ENCODE results near the gene SLC25A12. TPM values are rescaled to one million over a fixed set of nuclear protein-coding genes. Genes with fewer than 3 reads are reported as not detected.

SLC25A12 gene
- total RNA-seq, 1 donor from 2014 or later, result 13.9 TPM

GRCh38 chr2:171846894-171847293, 47.1 kb downstream of the SLC25A12 start:
- Mint-ChIP-seq H3K9me3 (ENCODE audit: low read depth) (no peaks in the 10 kb centered on the region), H3K4me1 (ENCODE audit: low read depth) (no peaks in the 10 kb centered on the region), H3K4me3 (ENCODE audit: low read depth) (no peak overlapping the region), H3K36me3 (ENCODE audit: insufficient read depth) (peaks cover 2% of the 10 kb centered on the region), H3K27ac (no peak overlapping the region), H3K27me3 (peaks cover 15% of the 10 kb centered on the region)
- no peak for DNase-seq (ENCODE audit: low spot score, unreplicated experiment)
- TF ChIP-seq CTCF (IDR thresholded peaks at IDR 0.05; ENCODE audit: unreplicated experiment), result no peak

- Mint-ChIP-seq H3K27ac (no peak overlapping the region), H3K4me3 (ENCODE audit: low read depth) (no peak overlapping the region), H3K4me1 (ENCODE audit: low read depth) (no peaks in the 10 kb centered on the region), H3K9me3 (ENCODE audit: low read depth) (no peaks in the 10 kb centered on the region), H3K36me3 (ENCODE audit: insufficient read depth) (peaks cover 7% of the 10 kb centered on the region), H3K27me3 (peaks cover 13% of the 10 kb centered on the region)
- no peak for TF ChIP-seq CTCF (IDR thresholded peaks at IDR 0.05; ENCODE audit: unreplicated experiment)
- DNase-seq (ENCODE audit: low spot score, unreplicated experiment), result no peak
Measured at GRCh38 chr2:171841996-171842395, 52.0 kb downstream of the SLC25A12 start.

- peaks cover 38% of the 10 kb centered on the region for H3K36me3 Mint-ChIP-seq (ENCODE audit: insufficient read depth)
- no peak for TF ChIP-seq CTCF (IDR thresholded peaks at IDR 0.05; ENCODE audit: unreplicated experiment)
- no peak overlapping the region for H3K27ac Mint-ChIP-seq
- H3K4me1 Mint-ChIP-seq (ENCODE audit: low read depth), result no peaks in the 10 kb centered on the region
- H3K4me3 Mint-ChIP-seq (ENCODE audit: low read depth), result no peak overlapping the region
- peaks cover 14% of the 10 kb centered on the region for H3K9me3 Mint-ChIP-seq (ENCODE audit: low read depth)
- peaks cover 13% of the 10 kb centered on the region for H3K27me3 Mint-ChIP-seq
- no peak for DNase-seq (ENCODE audit: low spot score, unreplicated experiment)
Measured at GRCh38 chr2:171837736-171838135, 56.3 kb downstream of the SLC25A12 start.

- peaks cover 44% of the 10 kb centered on the region for H3K36me3 Mint-ChIP-seq (ENCODE audit: insufficient read depth)
- no peak for TF ChIP-seq CTCF (IDR thresholded peaks at IDR 0.05; ENCODE audit: unreplicated experiment)
- H3K4me1 Mint-ChIP-seq (ENCODE audit: low read depth), result no peaks in the 10 kb centered on the region
- peaks cover 13% of the 10 kb centered on the region for H3K27me3 Mint-ChIP-seq
- no peak overlapping the region for H3K4me3 Mint-ChIP-seq (ENCODE audit: low read depth)
- H3K9me3 Mint-ChIP-seq (ENCODE audit: low read depth), result peaks cover 21% of the 10 kb centered on the region
- DNase-seq (ENCODE audit: low spot score, unreplicated experiment), result no peak
- no peak overlapping the region for H3K27ac Mint-ChIP-seq
Measured at GRCh38 chr2:171836146-171836910, 57.7 kb downstream of the SLC25A12 start.

GRCh38 chr2:171835386-171835785, 58.7 kb downstream of the SLC25A12 start:
- DNase-seq (ENCODE audit: low spot score, unreplicated experiment), result no peak
- Mint-ChIP-seq H3K4me3 (ENCODE audit: low read depth) (no peak overlapping the region), H3K4me1 (ENCODE audit: low read depth) (no peaks in the 10 kb centered on the region), H3K36me3 (ENCODE audit: insufficient read depth) (peaks cover 52% of the 10 kb centered on the region), H3K27me3 (peaks cover 13% of the 10 kb centered on the region), H3K9me3 (ENCODE audit: low read depth) (peaks cover 24% of the 10 kb centered on the region), H3K27ac (no peak overlapping the region)
- no peak for TF ChIP-seq CTCF (IDR thresholded peaks at IDR 0.05; ENCODE audit: unreplicated experiment)

All from progenitor cell of endocrine pancreas (in vitro differentiated cells).